ENCODE data around the gene HYAL2. TPM values are rescaled to one million over a fixed set of nuclear protein-coding genes. Genes with fewer than 3 reads are reported as not detected.

The HYAL2 gene
- total and polyA plus RNA-seq, 2 of the 8 experiments (the other 6 are each of a cell fraction or from before 2014, with no cell fraction given), result 51.9 to 176 TPM

GRCh38 chr3:50297896-50298725 lies 24.4 kb downstream of the HYAL2 start:
- H3K36me3 ChIP-seq (ENCODE audit: control insufficient read depth in 2 of 4, insufficient read depth in 4 of 4, low read length in 3 of 4), result no peaks in the 10 kb centered on the region
- no peak overlapping the region for H4K5ac ChIP-seq (ENCODE audit: insufficient read length, low read depth, low read length)
- no peak overlapping the region for H3K23ac ChIP-seq (ENCODE audit: insufficient read length)
- no peaks in the 10 kb centered on the region; a peak in 1 of 7 replicates for H3K27me3 ChIP-seq (replicated peaks in 1 of 4; ENCODE audit: control insufficient read depth in 3 of 4, extremely low read depth in 1 of 4, insufficient read depth in 3 of 4, low read length in 3 of 4)
- no peak overlapping the region for H3K27ac ChIP-seq (ENCODE audit: low read depth, low read length)
- WGBS, 2 experiments (ENCODE audit: extremely low coverage in 1 of 2, insufficient coverage in 1 of 2, insufficient read length in 1 of 2, insufficient replicate concordance in 2 of 2, low coverage in 1 of 2, low lambda C conversion rate in 2 of 2, missing lambda C conversion rate in 1 of 2), result 76% methylated on average over 9 of the region's 9 CpGs; no CpG with 5 or more reads in 1 of the 2 experiments
- H2AFZ ChIP-seq (ENCODE audit: low read length), result no peak overlapping the region
- H3K79me1 ChIP-seq (ENCODE audit: low read depth, low read length), result no peaks in the 10 kb centered on the region
- peaks cover 5% of the 10 kb centered on the region; the same call in 1 of the 2 replicates for H3K23me2 ChIP-seq (ENCODE audit: low read depth, low read length)
- FAIRE-seq, result no peak
- H4K20me1 ChIP-seq (replicated peaks in 1 of 2; ENCODE audit: control insufficient read depth in 1 of 2, insufficient read depth in 2 of 2, low read length in 2 of 2), result peaks cover 0 to 2% of the 10 kb centered on the region in 2 experiments
- H2BK20ac ChIP-seq (ENCODE audit: low read length), result no peak overlapping the region
- H3K4me1 ChIP-seq (replicated peaks in 1 of 4; ENCODE audit: control insufficient read depth in 3 of 4, insufficient read depth in 4 of 4, low read length in 3 of 4), result peaks cover 0 to 23% (median 8%) of the 10 kb centered on the region in 4 experiments; a peak in 6 of 7 replicates
- peak overlapping the region; percentile 70 to 89 (median 80); a peak in 7 of 8 replicates for H3K4me3 ChIP-seq (ENCODE audit: extremely low read depth in 1 of 4, insufficient read depth in 2 of 4, low read depth in 3 of 4, low read length in 4 of 4)
- CTCF ChIA-PET (ENCODE audit: partially characterized antibody), result interaction anchor here (0.8 to 1.8 kb wide), 11 partner anchors 10 to 253 kb away, joined by 3 to 7 read pairs (median 3); partner anchors contain the start of genes LSMEM2 and TUSC2
- TF ChIP-seq CTBP2 (IDR thresholded peaks at IDR 0.05; ENCODE audit: borderline replicate concordance, insufficient read depth, insufficient read length, low read length), result no peak
- 0 out of 4 replicates have a peak, but pooled peaks of 1 of the 3 experiments have one; percentile 2 for TF ChIP-seq CTCF (IDR thresholded peaks at IDR 0.05; ENCODE audit: control extremely low read depth in 1 of 3, insufficient read depth in 1 of 3, low read depth in 1 of 3, low read length in 3 of 3)
- H4K91ac ChIP-seq (replicated peaks; ENCODE audit: insufficient read length, low read length), result no peak overlapping the region
- DNase-seq (ENCODE audit: low read depth in 1 of 2, low spot score in 2 of 2), result peak in 1 of 2 experiments; percentile 52
- no peak overlapping the region for H2BK120ac ChIP-seq (replicated peaks; ENCODE audit: low read depth, low read length)
- no peaks in the 10 kb centered on the region for H3K79me2 ChIP-seq (ENCODE audit: control insufficient read depth in 1 of 2, insufficient read depth in 2 of 2, low read length in 2 of 2)
- H2BK5ac ChIP-seq (ENCODE audit: low read depth, low read length), result no peak overlapping the region
- H3K4ac ChIP-seq (replicated peaks; ENCODE audit: insufficient read length, low read depth, low read length), result no peak overlapping the region
- H2BK15ac ChIP-seq (ENCODE audit: low read length), result no peak overlapping the region
- H3K18ac ChIP-seq (ENCODE audit: extremely low read depth, low read length), result no peak overlapping the region
- POLR2A ChIA-PET (ENCODE audit: partially characterized antibody), result interaction anchor here (0.8 to 11.3 kb wide), 9 partner anchors 9 to 73 kb away, joined by 3 to 149 read pairs (median 3); partner anchors contain the start of genes HYAL2, SEMA3B and TUSC2
- H3K9ac ChIP-seq (replicated peaks in 1 of 4; ENCODE audit: extremely low read depth in 1 of 4, low read depth in 3 of 4, low read length in 3 of 4), result no peak overlapping the region
- no peak overlapping the region for H3K14ac ChIP-seq (ENCODE audit: insufficient read length)
- peak overlapping the region; percentile 67 to 92 for H3K4me2 ChIP-seq (ENCODE audit: insufficient read depth in 1 of 2, low read depth in 2 of 2, low read length in 2 of 2)
- no peak overlapping the region for H2AK5ac ChIP-seq (ENCODE audit: low read depth, low read length)
- no peak overlapping the region for H2BK12ac ChIP-seq (ENCODE audit: low read depth, low read length)
- H3K56ac ChIP-seq (replicated peaks; ENCODE audit: insufficient read length, low read depth, low read length), result no peak overlapping the region
- no peaks in the 10 kb centered on the region for H3K9me3 ChIP-seq (ENCODE audit: insufficient read depth in 2 of 2, low read depth in 1 of 2, low read length in 1 of 2)
- no peak overlapping the region; the same call in 1 of the 2 replicates for H4K8ac ChIP-seq (ENCODE audit: extremely low read depth, insufficient read depth, low read length)
